Mesenchymal stem cell (in vitro differentiated cells and primary cell): Measurements from ENCODE around the gene TMEM82.

Experiments
- DNase-seq: peaks from one replicate; pipeline ENCODE4 v3.0.0-alpha.2; 2013
- H2AFZ ChIP-seq: one replicate; pipeline ENCODE4 v1.6.1; 2013; ENCODE audit warnings: low read depth, mild to moderate bottlenecking, control low read depth, inconsistent platforms, low read length, moderate library complexity
- H2AK5ac ChIP-seq: 2 replicates; pipeline ENCODE4 v1.6.1; 2013; ENCODE audit warnings: low read length, moderate library complexity, mild to moderate bottlenecking, inconsistent platforms; ENCODE audit not compliant: severe bottlenecking
- H2BK120ac ChIP-seq: one replicate; pipeline ENCODE4 v1.6.1; 2013; ENCODE audit warnings: low read depth, mild to moderate bottlenecking, inconsistent platforms, low read length, moderate library complexity
- H2BK12ac ChIP-seq, 2 experiments: one replicate each; pipeline ENCODE4 v1.6.1; 2013; ENCODE audit warnings: inconsistent platforms in 2 of 2, low read length in 2 of 2, mild to moderate bottlenecking in 2 of 2, moderate library complexity in 2 of 2, control low read depth in 1 of 2
- H2BK15ac ChIP-seq: one replicate; pipeline ENCODE4 v1.6.1; 2013; ENCODE audit warnings: mild to moderate bottlenecking, low read depth, inconsistent platforms; ENCODE audit not compliant: poor library complexity, severe bottlenecking
- H2BK5ac ChIP-seq: 2 replicates; pipeline ENCODE4 v1.6.1; 2013; ENCODE audit warnings: low read depth, mild to moderate bottlenecking, low read length, control low read depth, inconsistent platforms; ENCODE audit not compliant: poor library complexity, severe bottlenecking
- H3K14ac ChIP-seq, 2 experiments: one replicate each; pipeline ENCODE4 v1.6.1; 2013; ENCODE audit warnings: inconsistent platforms in 2 of 2, low read length in 2 of 2, control low read depth in 1 of 2, mild to moderate bottlenecking in 1 of 2, moderate library complexity in 1 of 2
- H3K18ac ChIP-seq, 2 experiments: one replicate each; pipeline ENCODE4 v1.6.1; 2013; ENCODE audit warnings: inconsistent platforms in 2 of 2, low read length in 2 of 2, control low read depth in 1 of 2, low read depth in 1 of 2, mild to moderate bottlenecking in 1 of 2
- H3K23ac ChIP-seq, 2 experiments: one replicate each; pipeline ENCODE4 v1.6.1; 2013; ENCODE audit warnings: inconsistent platforms in 2 of 2, low read length in 2 of 2, mild to moderate bottlenecking in 2 of 2, moderate library complexity in 2 of 2, control low read depth in 1 of 2
- H3K27ac ChIP-seq: 2 replicates; pipeline ENCODE4 v1.5.1; 2013; ENCODE audit warnings: mild to moderate bottlenecking, moderate library complexity, low read length, control low read depth, inconsistent platforms; ENCODE audit not compliant: poor library complexity, severe bottlenecking
- H3K27me3 ChIP-seq, 2 experiments: 2 replicates each; pipeline versions ENCODE4 v1.6.1 to v1.7.0; 2013; ENCODE audit warnings: low read length in 2 of 2, mild to moderate bottlenecking in 2 of 2, moderate library complexity in 2 of 2, control low read depth in 1 of 2, inconsistent platforms in 1 of 2; ENCODE audit not compliant: control insufficient read depth in 1 of 2, insufficient read depth in 1 of 2
- H3K36me3 ChIP-seq, 2 experiments: 2 replicates each; pipeline versions ENCODE4 v1.6.1 to v1.7.0; 2013; ENCODE audit warnings: low read length in 2 of 2, control low read depth in 1 of 2, inconsistent platforms in 1 of 2, low read depth in 1 of 2, mild to moderate bottlenecking in 1 of 2; ENCODE audit not compliant: insufficient read depth in 2 of 2, control insufficient read depth in 1 of 2
- H3K4ac ChIP-seq, 2 experiments: one replicate each; pipeline ENCODE4 v1.6.1; 2013; ENCODE audit warnings: inconsistent platforms in 2 of 2, low read length in 2 of 2, mild to moderate bottlenecking in 2 of 2, moderate library complexity in 2 of 2, control low read depth in 1 of 2, low read depth in 1 of 2
- H3K4me1 ChIP-seq: 2 replicates; pipeline ENCODE4 v1.6.1; 2013; ENCODE audit warnings: low read depth, low read length, control low read depth; ENCODE audit not compliant: control insufficient read depth, insufficient read depth
- H3K4me2 ChIP-seq: 2 replicates; pipeline ENCODE4 v1.6.1; 2013; ENCODE audit warnings: low read length, mild to moderate bottlenecking, inconsistent platforms; ENCODE audit not compliant: poor library complexity, severe bottlenecking
- H3K4me3 ChIP-seq, 2 experiments: 2 replicates each; pipeline versions ENCODE4 v1.5.1 to v1.7.0; 2013; ENCODE audit warnings: low read length in 2 of 2, mild to moderate bottlenecking in 2 of 2, control low read depth in 1 of 2, low read depth in 1 of 2; ENCODE audit not compliant: insufficient read depth in 1 of 2
- H3K79me1 ChIP-seq: replicated peaks from 2 replicates; pipeline ENCODE4 v1.6.1; 2013; ENCODE audit warnings: mild to moderate bottlenecking, control low read depth, low read length, inconsistent platforms; ENCODE audit not compliant: poor library complexity, severe bottlenecking
- H3K9ac ChIP-seq: 2 replicates; pipeline ENCODE4 v1.7.0; 2013; ENCODE audit warnings: mild to moderate bottlenecking, low read length, moderate library complexity
- H3K9me3 ChIP-seq: 2 replicates; pipeline ENCODE4 v1.7.0; 2013; ENCODE audit warnings: mild to moderate bottlenecking, low read length; ENCODE audit not compliant: control insufficient read depth
- H4K8ac ChIP-seq: one replicate; pipeline ENCODE4 v1.6.1; 2013; ENCODE audit warnings: inconsistent platforms, mild to moderate bottlenecking, low read length, moderate library complexity
- H4K91ac ChIP-seq: one replicate; pipeline ENCODE4 v1.6.1; 2013; ENCODE audit warnings: mild to moderate bottlenecking, low read length, inconsistent platforms
- WGBS: methylation state at CpG from one replicate; pipeline ENCODE4 v1.1.7; 2013; ENCODE audit warnings: mixed read lengths; 5-methylcytosine and 5-hydroxymethylcytosine counted together

The TMEM82 gene

DNA sequence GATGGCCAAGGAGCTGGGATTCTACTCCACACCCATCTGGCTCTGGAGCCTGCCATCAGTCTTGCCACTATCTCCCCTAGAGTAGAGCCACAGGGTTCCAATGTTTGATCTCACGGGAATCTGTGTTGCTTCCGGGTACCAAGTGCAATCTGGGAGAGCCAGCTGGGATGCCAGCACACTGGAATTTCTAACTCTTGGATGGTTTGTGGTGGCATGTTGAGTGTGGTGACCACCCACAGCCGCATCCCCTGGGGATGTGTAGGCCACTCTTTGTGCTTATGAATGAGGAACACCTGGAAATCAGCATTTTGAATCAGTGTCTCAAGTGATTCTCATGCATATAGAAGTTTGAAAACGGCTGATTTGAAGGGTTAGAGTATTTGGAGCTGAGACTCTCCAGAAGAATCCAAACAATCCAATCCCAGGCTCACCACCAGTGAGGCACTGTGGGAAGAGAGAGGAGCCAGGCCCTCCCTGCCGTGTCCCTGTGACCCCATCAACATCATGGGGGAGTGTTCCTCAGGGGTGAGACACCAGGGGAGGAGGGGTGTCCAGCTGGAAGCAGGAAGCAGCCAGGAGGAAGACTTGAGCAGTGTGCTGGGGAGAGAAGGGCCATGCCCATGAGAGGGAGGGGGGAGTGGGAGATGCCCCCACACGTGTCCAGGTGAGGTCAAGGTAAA, 29.7 kb downstream of the TMEM82 start:
- Histone ChIP-seq H2BK15ac (no peak overlapping the region), H4K91ac (no peak overlapping the region), H3K9me3 (no peaks in the 10 kb centered on the region), H2BK5ac (no peak overlapping the region), H3K9ac (no peak overlapping the region), H3K27ac (no peak overlapping the region), H4K8ac (no peak overlapping the region), H3K4ac (no peak overlapping the region), H3K18ac (no peak overlapping the region), H3K23ac (no peak overlapping the region), H3K79me1 (peaks cover 34% of the 10 kb centered on the region), H3K4me2 (no peak overlapping the region), H3K27me3 (no peaks in the 10 kb centered on the region), H2AFZ (no peak overlapping the region), H3K4me3 (no peak overlapping the region), H3K14ac (peak overlapping the region in 1 of 2 experiments; percentile 62), H2BK12ac (peak overlapping the region in 1 of 2 experiments; percentile 24), H2BK120ac (no peak overlapping the region), H3K36me3 (peaks cover 40 to 83% of the 10 kb centered on the region in 2 experiments), H2AK5ac (no peak overlapping the region), H3K4me1 (peaks cover 2% of the 10 kb centered on the region)
- DNase-seq, result no peak
- 94% methylated on average over 5 of the region's 6 CpGs for WGBS

DNA sequence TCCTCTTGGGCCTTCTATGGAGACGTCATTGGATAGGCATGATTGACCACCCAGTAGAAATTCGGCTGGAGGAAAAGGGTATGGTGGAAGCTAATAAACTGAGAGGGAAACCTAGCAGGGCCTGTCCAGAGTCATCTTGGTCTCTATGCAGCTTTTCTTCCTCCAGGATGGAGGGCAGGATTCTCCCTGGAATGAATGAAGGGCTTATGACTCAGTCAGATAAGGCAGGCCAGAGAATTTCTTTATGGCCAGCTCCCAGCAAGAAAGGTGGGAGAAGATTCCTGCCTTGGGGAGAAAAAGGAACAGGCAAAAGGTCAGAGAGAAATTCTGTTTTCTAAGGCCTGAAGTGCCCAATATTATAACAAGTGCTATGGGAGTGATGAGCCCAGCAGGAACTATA, 33.4 kb downstream of the TMEM82 start:
- Histone ChIP-seq H4K91ac (no peak overlapping the region), H3K9ac (no peak overlapping the region), H2BK120ac (no peak overlapping the region), H3K23ac (no peak overlapping the region), H3K4me2 (no peak overlapping the region), H3K9me3 (no peaks in the 10 kb centered on the region), H3K18ac (no peak overlapping the region), H4K8ac (no peak overlapping the region), H2AK5ac (no peak overlapping the region), H3K79me1 (peaks cover 33% of the 10 kb centered on the region), H2BK12ac (no peak overlapping the region), H3K27me3 (no peaks in the 10 kb centered on the region), H2BK5ac (no peak overlapping the region), H2AFZ (no peak overlapping the region), H3K27ac (no peak overlapping the region), H3K4me3 (no peak overlapping the region), H3K4me1 (peaks cover 7% of the 10 kb centered on the region), H3K36me3 (peaks cover 34 to 85% of the 10 kb centered on the region in 2 experiments), H3K4ac (no peak overlapping the region), H2BK15ac (no peak overlapping the region), H3K14ac (no peak overlapping the region)
- no peak for DNase-seq
- 93% methylated on average over 2 of the region's 2 CpGs for WGBS

DNA sequence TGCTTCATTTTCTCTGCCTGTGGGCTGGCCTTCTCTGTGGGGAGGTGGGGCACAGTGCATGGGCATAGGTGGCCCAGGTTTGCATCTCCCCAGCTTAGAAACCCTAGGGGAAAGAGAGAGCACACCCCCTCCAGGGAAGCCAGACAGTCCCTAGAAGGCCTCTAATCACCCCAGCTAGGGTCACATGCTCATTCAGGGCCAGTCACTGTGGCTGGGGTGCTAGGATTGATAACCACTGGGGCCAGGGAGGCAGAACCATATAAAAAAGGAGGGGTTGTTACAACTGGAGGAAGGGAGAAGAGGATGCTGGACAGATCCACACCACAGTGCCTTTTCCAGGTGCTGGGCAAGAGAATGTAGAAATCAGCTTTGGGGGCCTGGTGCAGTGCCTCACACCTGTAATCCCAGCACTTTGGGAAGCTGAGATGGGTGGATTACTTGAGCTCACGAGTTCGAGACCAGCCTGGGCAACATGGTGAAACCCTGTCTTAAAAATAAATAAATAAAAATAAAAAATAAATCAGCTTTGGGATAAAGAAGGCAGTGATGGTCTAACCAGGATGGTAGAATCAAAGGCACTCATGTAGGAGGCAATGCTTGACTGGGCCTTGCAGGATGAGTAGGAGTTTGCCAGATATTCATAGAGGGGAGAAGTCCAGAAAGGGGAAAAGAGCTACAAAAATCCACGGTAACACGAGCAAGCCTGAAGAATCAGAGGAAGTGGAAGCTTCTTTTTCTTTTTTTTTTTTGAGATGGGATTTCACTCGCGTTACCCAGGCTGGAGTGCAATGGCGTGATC, 35.8 kb downstream of the TMEM82 start:
- Histone ChIP-seq H2BK120ac (no peak overlapping the region), H2AFZ (no peak overlapping the region), H4K91ac (no peak overlapping the region), H3K18ac (no peak overlapping the region), H3K9me3 (no peaks in the 10 kb centered on the region), H3K4ac (no peak overlapping the region), H3K9ac (no peak overlapping the region), H3K79me1 (peaks cover 23% of the 10 kb centered on the region), H3K14ac (no peak overlapping the region), H3K27ac (no peak overlapping the region), H2AK5ac (no peak overlapping the region), H3K36me3 (peaks cover 22 to 77% of the 10 kb centered on the region in 2 experiments), H3K27me3 (no peaks in the 10 kb centered on the region), H3K4me2 (no peak overlapping the region), H2BK5ac (no peak overlapping the region), H4K8ac (no peak overlapping the region), H3K4me3 (no peak overlapping the region), H3K4me1 (peaks cover 5% of the 10 kb centered on the region), H2BK12ac (no peak overlapping the region), H2BK15ac (no peak overlapping the region), H3K23ac (no peak overlapping the region)
- DNase-seq, result no peak
- over 99% methylated on average over 5 of the region's 7 CpGs for WGBS

DNA sequence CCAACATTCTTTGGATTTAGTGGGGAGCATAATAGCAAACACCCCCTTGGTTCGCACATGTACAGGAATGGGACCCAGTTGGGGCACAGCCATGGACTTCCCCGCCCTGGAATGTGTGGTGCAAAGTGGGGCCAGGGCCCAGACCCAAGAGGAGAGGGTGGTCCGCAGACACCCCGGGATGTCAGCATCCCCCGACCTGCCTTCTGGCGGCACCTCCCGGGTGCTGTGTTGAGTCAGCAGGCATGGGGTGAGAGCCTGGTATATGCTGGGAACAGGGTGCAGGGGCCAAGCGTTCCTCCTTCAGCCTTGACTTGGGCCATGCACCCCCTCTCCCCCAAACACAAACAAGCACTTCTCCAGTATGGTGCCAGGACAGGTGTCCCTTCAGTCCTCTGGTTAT, 43.4 kb downstream of the TMEM82 start:
- Histone ChIP-seq H3K27ac (no peak overlapping the region), H3K4me3 (no peak overlapping the region), H3K4me2 (no peak overlapping the region), H3K36me3 (peaks cover 7 to 46% of the 10 kb centered on the region in 2 experiments), H3K23ac (no peak overlapping the region), H3K4ac (no peak overlapping the region), H2BK12ac (no peak overlapping the region), H3K27me3 (no peaks in the 10 kb centered on the region), H4K8ac (no peak overlapping the region), H2AFZ (no peak overlapping the region), H2BK120ac (no peak overlapping the region), H3K4me1 (peaks cover 2% of the 10 kb centered on the region), H2BK5ac (no peak overlapping the region), H4K91ac (no peak overlapping the region), H2AK5ac (no peak overlapping the region), H3K9me3 (no peaks in the 10 kb centered on the region), H3K14ac (no peak overlapping the region), H2BK15ac (no peak overlapping the region), H3K9ac (no peak overlapping the region), H3K18ac (no peak overlapping the region), H3K79me1 (peaks cover 6% of the 10 kb centered on the region)
- 92% methylated on average over 6 of the region's 8 CpGs for WGBS
- no peak for DNase-seq
